Mammary epithelial cell (primary cell): ENCODE measurements around the gene KRT14.

Source experiments
- CTCF ChIP-seq, 2 donors: IDR thresholded peaks in 1 of 2; conservative IDR thresholded peaks in 1 of 2; 2 replicates each; pipeline ENCODE4 v1.5.1; 2011 to 2012; ENCODE audit warnings: inconsistent platforms in 2 of 2, low read length in 2 of 2, mild to moderate bottlenecking in 2 of 2, control low read depth in 1 of 2, low read depth in 1 of 2; ENCODE audit not compliant: insufficient read depth in 1 of 2; ENCODE audit errors: extremely low read depth in 1 of 2
- EZH2 ChIP-seq: IDR thresholded peaks from 2 replicates; pipeline ENCODE4 v1.6.1; 2012; ENCODE audit warnings: low read length, inconsistent platforms, borderline replicate concordance

DNA sequence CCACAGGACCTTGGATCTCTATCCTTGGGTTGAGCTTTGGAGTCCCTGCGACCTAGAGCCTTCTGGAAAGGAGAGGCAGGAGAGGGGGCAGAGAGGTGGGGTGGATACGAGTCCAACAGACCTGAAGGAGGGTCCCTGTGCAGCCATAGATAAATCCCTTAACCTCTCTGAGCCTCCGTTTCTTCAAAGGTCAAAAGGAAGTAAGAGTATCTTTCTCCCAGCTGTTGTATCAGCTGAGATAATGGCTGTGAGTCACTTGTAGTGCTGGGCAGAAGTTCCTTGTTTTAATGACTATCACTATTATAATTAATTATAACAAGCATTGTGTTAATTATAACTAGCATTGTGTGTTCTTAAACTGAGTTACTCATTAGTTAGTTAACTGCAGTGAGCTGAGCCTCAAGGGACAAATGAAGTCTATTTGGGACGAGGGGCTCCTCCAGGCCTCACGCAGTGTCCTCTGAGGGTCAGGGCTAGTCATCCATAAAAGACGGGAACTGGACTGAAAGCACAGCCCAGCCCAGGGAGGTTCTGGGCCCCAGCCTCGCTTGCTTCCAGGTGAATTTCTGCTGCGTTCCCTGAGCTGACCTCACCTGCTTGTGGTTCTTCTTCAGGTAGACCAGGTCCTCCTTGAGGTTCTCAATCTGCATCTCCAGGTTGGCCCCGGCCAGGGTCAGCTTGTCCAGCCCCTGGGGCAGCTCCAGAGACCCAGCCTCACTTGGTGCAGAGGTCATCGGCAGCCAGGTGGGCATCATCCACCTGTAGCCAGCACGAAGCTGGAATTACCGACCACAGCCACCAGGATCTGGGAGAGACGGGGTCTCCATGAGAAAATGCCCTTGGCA, 43.4 kb upstream of the KRT14 start:
- TF ChIP-seq CTCF (conservative IDR thresholded peaks at IDR 0.05 in 1 of 2, IDR thresholded peaks at IDR 0.05 in 1 of 2; ENCODE audit: extremely low read depth in 1 of 2, insufficient read depth in 1 of 2, low read depth in 1 of 2, low read length in 2 of 2): no peak
- no peak for TF ChIP-seq EZH2
